Measurements from ENCODE around the gene EPHA8. TPM values are rescaled to one million over a fixed set of nuclear protein-coding genes. Genes with fewer than 3 reads are reported as not detected.
A peak's percentile ranks its signal among the peaks of the same experiment; 100 is the strongest.

The EPHA8 gene
- total RNA-seq, 1 donor from 2014 or later, result not detected

- no peaks in the 10 kb centered on the region for H3K27me3 ChIP-seq
- no peak overlapping the region for H3K27ac ChIP-seq
- intact Hi-C loops (cut with DNase I), result no loop called here
- DNase-seq (no peak), ATAC-seq (no peak)
- no peaks in the 10 kb centered on the region for H3K4me1 ChIP-seq
- no peaks in the 10 kb centered on the region for H3K9me3 ChIP-seq
- H3K36me3 ChIP-seq, result no peaks in the 10 kb centered on the region
- TF ChIP-seq, protein P1, sequence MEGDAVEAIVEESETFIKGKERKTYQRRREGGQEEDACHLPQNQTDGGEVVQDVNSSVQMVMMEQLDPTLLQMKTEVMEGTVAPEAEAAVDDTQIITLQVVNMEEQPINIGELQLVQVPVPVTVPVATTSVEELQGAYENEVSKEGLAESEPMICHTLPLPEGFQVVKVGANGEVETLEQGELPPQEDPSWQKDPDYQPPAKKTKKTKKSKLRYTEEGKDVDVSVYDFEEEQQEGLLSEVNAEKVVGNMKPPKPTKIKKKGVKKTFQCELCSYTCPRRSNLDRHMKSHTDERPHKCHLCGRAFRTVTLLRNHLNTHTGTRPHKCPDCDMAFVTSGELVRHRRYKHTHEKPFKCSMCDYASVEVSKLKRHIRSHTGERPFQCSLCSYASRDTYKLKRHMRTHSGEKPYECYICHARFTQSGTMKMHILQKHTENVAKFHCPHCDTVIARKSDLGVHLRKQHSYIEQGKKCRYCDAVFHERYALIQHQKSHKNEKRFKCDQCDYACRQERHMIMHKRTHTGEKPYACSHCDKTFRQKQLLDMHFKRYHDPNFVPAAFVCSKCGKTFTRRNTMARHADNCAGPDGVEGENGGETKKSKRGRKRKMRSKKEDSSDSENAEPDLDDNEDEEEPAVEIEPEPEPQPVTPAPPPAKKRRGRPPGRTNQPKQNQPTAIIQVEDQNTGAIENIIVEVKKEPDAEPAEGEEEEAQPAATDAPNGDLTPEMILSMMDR (IDR thresholded peaks at IDR 0.05), result no peak
- no peak overlapping the region for H3K4me3 ChIP-seq
Observed at GRCh38 chr1:22573237-22573636, 9.9 kb downstream of the EPHA8 start.

DNA sequence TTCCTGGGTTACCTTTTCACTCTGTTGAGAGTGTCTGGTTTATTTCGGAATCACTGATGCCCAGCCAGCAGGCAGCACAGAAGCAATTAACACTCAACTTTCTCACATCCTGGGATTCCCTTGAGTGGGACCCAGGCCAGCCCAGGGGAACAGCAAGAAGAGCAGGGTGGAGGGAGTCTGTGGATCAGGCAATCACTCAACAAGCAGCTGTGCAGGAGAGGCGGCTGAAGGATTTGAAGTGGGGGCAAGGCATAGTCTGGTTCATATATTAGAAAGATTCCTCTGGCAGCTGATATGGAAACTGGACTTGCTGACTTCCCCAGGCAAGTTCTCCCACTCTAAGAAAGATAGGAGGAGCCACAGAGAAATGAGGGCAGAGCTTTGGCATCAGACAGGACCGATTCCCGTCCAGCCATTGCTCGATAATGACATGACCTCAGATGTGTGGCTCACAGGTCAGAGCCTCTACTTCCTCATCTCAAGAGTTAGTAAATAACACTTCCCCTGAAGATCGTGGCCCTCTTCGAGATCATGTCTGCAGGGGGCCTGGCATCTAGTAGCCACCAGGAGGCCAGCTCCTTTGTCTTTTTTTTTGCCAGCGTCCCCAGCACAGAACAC is 12.4 kb downstream of the EPHA8 start:
- Histone ChIP-seq H3K36me3 (no peaks in the 10 kb centered on the region), H3K9me3 (no peaks in the 10 kb centered on the region), H3K27ac (no peak overlapping the region), H3K4me3 (no peak overlapping the region), H3K4me1 (no peaks in the 10 kb centered on the region), H3K27me3 (no peaks in the 10 kb centered on the region)
- intact Hi-C loops (cut with DNase I), result no loop called here
- TF ChIP-seq, protein P1 (IDR thresholded peaks at IDR 0.05), result no peak
- ATAC-seq, result peak; percentile 38
- DNase-seq, result no peak

GRCh38 chr1:22576150-22576544 is 12.9 kb downstream of the EPHA8 start:
- no peaks in the 10 kb centered on the region for H3K4me1 ChIP-seq
- no peak overlapping the region for H3K4me3 ChIP-seq
- intact Hi-C loops (cut with DNase I), result no loop called here
- H3K27ac ChIP-seq, result no peak overlapping the region
- H3K9me3 ChIP-seq, result no peaks in the 10 kb centered on the region
- DNase-seq, result no peak
- TF ChIP-seq, protein P1 (IDR thresholded peaks at IDR 0.05), result no peak
- ATAC-seq, result no peak
- no peaks in the 10 kb centered on the region for H3K36me3 ChIP-seq
- H3K27me3 ChIP-seq, result no peaks in the 10 kb centered on the region

DNA sequence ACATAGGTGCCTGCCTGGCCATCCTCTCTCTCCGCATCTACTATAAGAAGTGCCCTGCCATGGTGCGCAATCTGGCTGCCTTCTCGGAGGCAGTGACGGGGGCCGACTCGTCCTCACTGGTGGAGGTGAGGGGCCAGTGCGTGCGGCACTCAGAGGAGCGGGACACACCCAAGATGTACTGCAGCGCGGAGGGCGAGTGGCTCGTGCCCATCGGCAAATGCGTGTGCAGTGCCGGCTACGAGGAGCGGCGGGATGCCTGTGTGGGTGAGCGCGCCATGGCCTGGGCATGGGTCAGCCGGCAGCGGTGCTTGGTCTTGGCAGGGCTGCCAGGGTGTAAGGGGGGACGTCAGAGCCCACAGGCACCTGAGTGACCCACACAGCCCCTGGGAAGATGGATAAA is 13.3 kb downstream of the EPHA8 start:
- ATAC-seq, result no peak
- TF ChIP-seq, protein P1 (IDR thresholded peaks at IDR 0.05), result no peak
- H3K4me3 ChIP-seq, result no peak overlapping the region

GRCh38 chr1:22578732-22579361 is 15.6 kb downstream of the EPHA8 start:
- Histone ChIP-seq H3K4me1 (peaks cover 4% of the 10 kb centered on the region), H3K27me3 (no peaks in the 10 kb centered on the region), H3K4me3 (no peak overlapping the region), H3K36me3 (no peaks in the 10 kb centered on the region), H3K9me3 (no peaks in the 10 kb centered on the region), H3K27ac (no peak overlapping the region)
- TF ChIP-seq, protein P1 (IDR thresholded peaks at IDR 0.05), result no peak
- ATAC-seq (no peak), DNase-seq (no peak)
- intact Hi-C loops (cut with DNase I), result no loop called here

More for the DNA sequence above, 13.3 kb downstream of the EPHA8 start:
- H3K9me3 ChIP-seq, result no peaks in the 10 kb centered on the region
- no peaks in the 10 kb centered on the region for H3K36me3 ChIP-seq
- intact Hi-C loops (cut with DNase I), result no loop called here
- DNase-seq, result no peak
- no peaks in the 10 kb centered on the region for H3K27me3 ChIP-seq
- H3K4me1 ChIP-seq, result no peaks in the 10 kb centered on the region
- H3K27ac ChIP-seq, result no peak overlapping the region

Measured in upper lobe of right lung (tissue), 1 donor.